ENCODE measurements around the gene COBLL1.

Gene COBLL1

DNA sequence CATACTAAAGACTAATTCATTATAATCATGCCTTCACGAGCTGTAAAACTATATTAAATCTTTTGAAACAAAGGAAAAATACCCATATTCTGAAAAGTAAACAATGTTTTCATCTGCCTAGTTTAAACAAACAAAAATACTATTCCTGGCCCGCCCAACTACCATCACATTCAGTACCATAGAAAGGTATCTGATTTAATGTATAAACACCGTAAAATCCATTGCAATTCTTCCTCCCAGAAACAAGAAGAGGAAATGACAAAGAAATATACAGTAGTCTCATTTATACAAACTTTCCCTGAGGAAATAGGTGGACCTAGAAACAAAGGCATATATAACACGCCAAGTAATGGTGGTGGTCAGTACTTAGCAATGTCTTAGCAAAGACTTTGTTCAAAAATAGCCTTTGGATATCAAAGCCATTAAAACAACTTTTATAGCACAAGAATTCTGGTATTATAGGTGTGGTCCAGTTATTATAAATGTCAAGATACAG, 71.2 kb downstream of the COBLL1 start:
- TF ChIP-seq, protein P1, sequence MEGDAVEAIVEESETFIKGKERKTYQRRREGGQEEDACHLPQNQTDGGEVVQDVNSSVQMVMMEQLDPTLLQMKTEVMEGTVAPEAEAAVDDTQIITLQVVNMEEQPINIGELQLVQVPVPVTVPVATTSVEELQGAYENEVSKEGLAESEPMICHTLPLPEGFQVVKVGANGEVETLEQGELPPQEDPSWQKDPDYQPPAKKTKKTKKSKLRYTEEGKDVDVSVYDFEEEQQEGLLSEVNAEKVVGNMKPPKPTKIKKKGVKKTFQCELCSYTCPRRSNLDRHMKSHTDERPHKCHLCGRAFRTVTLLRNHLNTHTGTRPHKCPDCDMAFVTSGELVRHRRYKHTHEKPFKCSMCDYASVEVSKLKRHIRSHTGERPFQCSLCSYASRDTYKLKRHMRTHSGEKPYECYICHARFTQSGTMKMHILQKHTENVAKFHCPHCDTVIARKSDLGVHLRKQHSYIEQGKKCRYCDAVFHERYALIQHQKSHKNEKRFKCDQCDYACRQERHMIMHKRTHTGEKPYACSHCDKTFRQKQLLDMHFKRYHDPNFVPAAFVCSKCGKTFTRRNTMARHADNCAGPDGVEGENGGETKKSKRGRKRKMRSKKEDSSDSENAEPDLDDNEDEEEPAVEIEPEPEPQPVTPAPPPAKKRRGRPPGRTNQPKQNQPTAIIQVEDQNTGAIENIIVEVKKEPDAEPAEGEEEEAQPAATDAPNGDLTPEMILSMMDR (conservative IDR thresholded peaks at IDR 0.05): no peak
- H3K27ac ChIP-seq: peak overlapping the region; percentile 56

DNA sequence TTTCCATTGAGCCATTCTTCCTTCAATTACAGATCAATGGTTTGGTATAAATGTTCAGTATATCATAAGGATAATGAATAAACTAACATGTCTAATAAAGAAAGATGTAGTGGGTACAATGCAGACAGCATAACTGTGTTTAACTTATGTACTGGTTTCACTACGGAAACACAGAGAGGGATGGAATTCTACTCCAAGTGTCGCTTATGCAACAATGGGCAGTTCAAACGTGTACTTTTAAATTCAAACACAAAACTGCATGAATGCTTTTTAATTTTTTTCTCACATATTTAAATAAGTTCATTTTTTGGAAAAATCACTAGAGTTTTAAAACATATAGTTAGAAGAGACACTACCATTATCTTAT, 74.7 kb downstream of the COBLL1 start:
- TF ChIP-seq, protein P1 (conservative IDR thresholded peaks at IDR 0.05): no peak

DNA sequence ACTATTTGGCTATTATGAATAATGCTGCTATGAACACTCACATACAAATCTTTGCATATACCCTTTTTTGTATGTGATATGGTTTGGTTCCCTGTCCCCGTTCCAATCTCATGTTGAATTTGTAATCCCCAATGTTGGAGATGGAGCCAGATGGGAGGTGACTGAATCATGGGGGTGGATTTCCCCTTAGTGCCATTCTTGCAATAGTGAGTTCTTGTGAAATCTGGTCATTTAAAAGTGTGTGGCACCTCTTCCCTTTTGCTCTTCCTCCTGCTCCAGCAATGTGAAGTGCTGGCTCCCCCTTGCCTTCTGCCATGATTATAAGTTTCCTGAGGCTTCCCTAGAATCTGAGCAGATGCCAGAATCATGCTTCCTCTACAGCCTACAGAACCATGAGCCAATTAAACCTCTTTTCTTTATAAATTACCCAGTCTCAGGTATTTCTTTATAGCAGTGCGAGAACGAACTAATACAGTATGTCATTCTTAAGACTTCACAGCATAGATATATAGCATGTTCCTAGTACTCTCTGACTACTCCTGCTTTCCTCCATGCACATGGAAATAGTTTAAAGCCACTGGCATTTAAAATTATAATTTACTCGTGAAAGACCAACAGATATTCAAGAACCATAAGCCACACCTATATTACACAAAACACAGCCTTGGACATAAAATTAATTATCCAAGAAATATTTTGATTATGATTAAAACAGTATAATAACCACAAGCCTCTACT, 75.2 kb downstream of the COBLL1 start:
- H3K27ac ChIP-seq: no peak overlapping the region
- TF ChIP-seq, protein P1 (conservative IDR thresholded peaks at IDR 0.05): no peak

More for the DNA sequence above, 74.7 kb downstream of the COBLL1 start:
- H3K27ac ChIP-seq: no peak overlapping the region; the same call in 1 of the 2 replicates

DNA sequence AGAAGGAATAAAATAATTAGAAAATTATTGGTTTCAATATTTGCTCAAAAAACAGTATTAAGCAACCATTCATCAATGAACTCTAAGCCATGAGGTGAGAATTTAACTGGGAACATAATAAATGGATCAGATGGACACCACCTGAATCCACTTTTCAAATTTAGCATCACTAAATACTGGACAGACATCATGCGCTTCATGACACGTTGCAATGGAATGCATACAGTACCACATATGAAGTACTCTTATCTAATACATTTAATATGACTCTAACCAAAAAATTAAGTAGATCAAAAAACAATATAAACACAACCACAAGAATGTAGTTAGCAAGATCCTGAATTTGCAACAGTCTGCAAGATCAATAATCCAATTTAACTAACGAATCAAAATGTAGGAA, 76.6 kb downstream of the COBLL1 start:
- TF ChIP-seq, protein P1 (conservative IDR thresholded peaks at IDR 0.05): no peak
- no peak overlapping the region for H3K27ac ChIP-seq

DNA sequence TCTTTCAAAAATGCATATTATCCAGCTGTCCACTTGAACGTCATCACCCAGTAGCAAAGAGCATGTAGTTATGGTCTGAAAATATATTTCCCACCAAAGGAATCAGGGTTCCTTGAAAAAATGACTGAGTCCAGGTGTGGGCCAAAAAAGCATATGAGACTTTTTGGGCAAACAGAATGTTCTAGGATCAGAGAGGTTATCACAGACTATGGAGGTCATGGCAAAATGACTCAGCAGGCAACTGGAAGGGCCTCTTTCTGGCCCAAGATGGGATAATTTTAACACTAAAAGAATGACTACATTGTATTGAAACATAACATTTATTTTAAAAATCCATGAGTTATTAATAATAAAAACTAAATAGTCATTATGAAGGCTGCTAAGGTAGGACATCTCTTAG, 77.1 kb downstream of the COBLL1 start:
- H3K27ac ChIP-seq: no peak overlapping the region
- TF ChIP-seq, protein P1 (conservative IDR thresholded peaks at IDR 0.05): no peak

DNA sequence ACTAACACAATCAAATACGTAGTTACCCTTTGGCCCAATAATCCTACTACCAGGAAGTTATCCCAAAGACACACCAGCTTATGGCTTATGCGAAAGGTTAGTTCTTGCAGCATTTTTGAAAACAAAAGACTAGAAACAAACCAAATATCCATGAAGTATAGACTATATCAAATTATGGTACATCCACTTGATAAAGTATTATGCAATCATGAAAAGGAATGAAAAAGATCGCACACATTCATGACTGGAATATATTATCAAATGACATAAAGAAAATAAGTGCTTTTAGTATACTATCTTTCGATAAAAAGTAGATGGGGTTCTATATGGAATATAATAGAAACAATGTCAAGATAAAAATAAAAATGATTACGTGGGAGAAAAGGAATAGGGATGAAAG, 78.2 kb downstream of the COBLL1 start:
- no peak overlapping the region for H3K27ac ChIP-seq
- TF ChIP-seq, protein P1 (conservative IDR thresholded peaks at IDR 0.05): no peak

DNA sequence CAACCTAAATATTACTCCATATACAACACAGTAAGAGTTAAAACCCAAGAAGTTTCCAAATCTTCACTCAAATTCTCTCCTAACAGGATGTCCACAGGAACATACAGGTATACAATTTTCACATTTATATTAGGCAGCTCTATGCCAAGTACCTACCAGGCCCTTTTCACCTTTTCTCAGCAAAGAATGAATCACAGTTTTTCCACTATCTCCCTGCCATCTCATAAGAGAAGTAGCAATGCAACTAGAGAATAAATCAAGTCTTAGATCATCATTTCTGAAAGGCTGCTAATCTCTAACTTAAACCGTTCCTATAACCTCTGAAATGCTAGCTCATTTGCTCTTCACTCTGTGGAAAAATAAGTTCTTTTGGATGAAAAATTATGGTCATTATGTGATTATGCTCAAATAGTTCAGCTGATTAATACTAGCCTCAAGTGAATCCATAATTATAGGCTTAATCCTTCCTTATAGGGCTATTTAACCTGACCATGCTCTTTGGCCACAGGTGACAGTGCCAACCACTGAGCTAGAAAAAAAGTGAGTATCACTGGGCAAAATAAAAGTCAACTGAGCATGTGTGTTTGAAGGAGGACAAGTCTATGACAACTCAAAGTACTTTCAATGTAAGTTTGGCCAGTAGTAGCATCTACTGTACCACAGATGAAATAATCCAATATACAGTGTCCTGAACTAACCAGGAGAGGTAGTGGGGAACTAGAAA, 79.7 kb downstream of the COBLL1 start:
- TF ChIP-seq, protein P1 (conservative IDR thresholded peaks at IDR 0.05): no peak
- no peak overlapping the region; the same call in 1 of the 2 replicates for H3K27ac ChIP-seq

DNA sequence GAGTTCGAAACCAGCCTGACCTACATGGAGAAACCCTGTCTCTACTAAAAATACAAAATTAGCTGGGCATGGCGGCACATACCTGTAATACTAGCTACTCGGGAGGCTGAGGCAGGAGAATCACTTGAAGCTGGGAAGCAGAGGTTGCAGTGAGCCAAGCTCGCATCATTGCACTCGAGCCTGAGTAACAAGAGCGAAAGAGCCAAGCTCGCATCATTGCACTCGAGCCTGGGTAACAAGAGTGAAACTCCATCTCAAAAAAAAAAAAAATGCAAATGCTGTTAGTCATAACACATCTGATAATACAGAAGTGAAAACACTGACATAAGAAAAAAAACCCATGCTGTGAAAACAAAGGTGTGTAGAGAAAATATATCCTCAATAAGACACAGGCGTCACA, 80.4 kb downstream of the COBLL1 start:
- peak overlapping the region; percentile 54 for H3K27ac ChIP-seq
